ENCODE measurements around the gene GNAZ.

- TF ChIP-seq CTCF (IDR thresholded peaks at IDR 0.05) (no peak), POLR2A (IDR thresholded peaks at IDR 0.05) (no peak)
Measured at GRCh38 chr22:23158516-23159290, 88.4 kb downstream of the GNAZ start.

All from thyroid gland (tissue), 4 donors.